ENCODE results near the gene CST9L. TPM values are rescaled to one million over a fixed set of nuclear protein-coding genes. Genes with fewer than 3 reads are reported as not detected.

Gene CST9L
- total RNA-seq, 1 experiment from 2014 or later = not detected

DNA sequence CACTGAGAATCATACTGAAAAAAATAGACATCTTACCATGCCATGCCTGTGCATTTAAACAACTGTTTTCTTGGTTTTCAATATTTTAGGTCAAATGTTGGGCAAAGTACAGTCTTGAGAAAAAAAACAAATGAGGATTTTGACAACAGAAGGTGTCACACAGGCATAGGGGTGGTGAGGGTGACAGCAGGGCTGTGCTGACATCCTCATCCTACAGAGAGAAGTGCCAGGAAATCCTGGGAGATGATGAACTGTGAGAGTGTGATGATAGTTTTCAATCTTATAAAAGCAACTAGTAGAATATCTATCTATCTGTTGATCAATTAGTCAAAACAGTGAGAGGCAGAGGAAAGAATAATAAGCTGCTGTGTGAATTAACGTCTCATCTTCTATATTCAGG, 53.4 kb downstream of the CST9L start:
- no peaks in the 10 kb centered on the region for H3K27me3 ChIP-seq (replicated peaks; ENCODE audit: insufficient read depth, low read depth, low read length, poor library complexity)
- H3K9me3 ChIP-seq (ENCODE audit: low read depth, low read length, poor library complexity, severe bottlenecking) = no peaks in the 10 kb centered on the region
- no peaks in the 10 kb centered on the region for H3K4me1 ChIP-seq (ENCODE audit: insufficient read depth, low read length, poor library complexity, severe bottlenecking)
- no peaks in the 10 kb centered on the region for H3K36me3 ChIP-seq (ENCODE audit: insufficient read depth, low read length, poor library complexity, severe bottlenecking)
- ChIA-PET CTCF (no interaction called here), POLR2A (ENCODE audit: low non-redundant PET) (no interaction called here)
- BruUV-seq (replicated peaks) = no TSS peak
- no peak for DNase-seq (ENCODE audit: low spot score)
- intact Hi-C loops (cut with micrococcal nuclease; ENCODE audit: unreplicated experiment) = no loop called here
- H3K27ac ChIP-seq (ENCODE audit: low read depth, low read length, poor library complexity, severe bottlenecking) = no peak overlapping the region
- TF ChIP-seq EZH2 (IDR thresholded peaks at IDR 0.05; ENCODE audit: borderline replicate concordance, low read depth, low read length, poor library complexity, severe bottlenecking) = no peak
- TF ChIP-seq, protein P1, sequence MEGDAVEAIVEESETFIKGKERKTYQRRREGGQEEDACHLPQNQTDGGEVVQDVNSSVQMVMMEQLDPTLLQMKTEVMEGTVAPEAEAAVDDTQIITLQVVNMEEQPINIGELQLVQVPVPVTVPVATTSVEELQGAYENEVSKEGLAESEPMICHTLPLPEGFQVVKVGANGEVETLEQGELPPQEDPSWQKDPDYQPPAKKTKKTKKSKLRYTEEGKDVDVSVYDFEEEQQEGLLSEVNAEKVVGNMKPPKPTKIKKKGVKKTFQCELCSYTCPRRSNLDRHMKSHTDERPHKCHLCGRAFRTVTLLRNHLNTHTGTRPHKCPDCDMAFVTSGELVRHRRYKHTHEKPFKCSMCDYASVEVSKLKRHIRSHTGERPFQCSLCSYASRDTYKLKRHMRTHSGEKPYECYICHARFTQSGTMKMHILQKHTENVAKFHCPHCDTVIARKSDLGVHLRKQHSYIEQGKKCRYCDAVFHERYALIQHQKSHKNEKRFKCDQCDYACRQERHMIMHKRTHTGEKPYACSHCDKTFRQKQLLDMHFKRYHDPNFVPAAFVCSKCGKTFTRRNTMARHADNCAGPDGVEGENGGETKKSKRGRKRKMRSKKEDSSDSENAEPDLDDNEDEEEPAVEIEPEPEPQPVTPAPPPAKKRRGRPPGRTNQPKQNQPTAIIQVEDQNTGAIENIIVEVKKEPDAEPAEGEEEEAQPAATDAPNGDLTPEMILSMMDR (conservative IDR thresholded peaks at IDR 0.05; ENCODE audit: low read depth, low read length) = no peak
- no peak overlapping the region for H3K4me3 ChIP-seq (ENCODE audit: low read depth, low read length, poor library complexity, severe bottlenecking)

Other genes with a start within 250 kb of the CST9L start
- gene NXT1, start 217.7 kb downstream of the CST9L start, total RNA-seq (2021) = 32.1 and 34.4 TPM in 2 replicates
- 13.7 and 14.0 TPM in 2 replicates for gene GZF1, start 206.3 kb downstream of the CST9L start, total RNA-seq (2021)
- gene NAPB, start 147.0 kb downstream of the CST9L start, total RNA-seq (2021) = 9.6 and 11.6 TPM in 2 replicates
- gene CSTL1, start 128.8 kb downstream of the CST9L start, total RNA-seq (2021) = not detected in 2 replicates
- not detected in 2 replicates for gene CST11, start 115.6 kb downstream of the CST9L start, total RNA-seq (2021)
- not detected in 2 replicates for gene CST8, start 77.4 kb downstream of the CST9L start, total RNA-seq (2021)
- not detected in 2 replicates for gene CST9, start 37.4 kb upstream of the CST9L start, total RNA-seq (2021)
- 82.7 and 91.3 TPM in 2 replicates for gene CST3, start 69.5 kb upstream of the CST9L start, total RNA-seq (2021)
- gene CST4, start 120.6 kb upstream of the CST9L start, total RNA-seq (2021) = not detected in 2 replicates
- not detected in 2 replicates for gene CST1, start 182.5 kb upstream of the CST9L start, total RNA-seq (2021)